ENCODE data around the gene PEX1. TPM values are rescaled to one million over a fixed set of nuclear protein-coding genes. Genes with fewer than 3 reads are reported as not detected.

The PEX1 gene
- polyA plus RNA-seq, 2 of the 4 experiments (the other 2 are of a cell fraction), result 8.8 to 23.2 TPM

- ChIA-PET CTCF (no interaction called here), POLR2A (interaction anchor here (1.4 kb wide), 1 partner anchor 11 kb away, joined by 12 read pairs; the partner anchor contains the start of genes PEX1 and RBM48)
- FAIRE-seq (no peak), DNase-seq (ENCODE audit: low read depth in 1 of 2, low spot score in 1 of 2) (no peak), ATAC-seq (no peak)
- WGBS (ENCODE audit: missing lambda C conversion rate), result 81% methylated on average over 3 of the region's 3 CpGs
- no peak overlapping the region for H3K27ac ChIP-seq
- H3K4me2 ChIP-seq, result no peak overlapping the region
- H3K4me3 ChIP-seq, result no peak overlapping the region
- no peaks in the 10 kb centered on the region for H3K9me3 ChIP-seq
- no peak for TF ChIP-seq NPAS2 (CRISPR knock-in tag; IDR thresholded peaks at IDR 0.05; ENCODE audit: borderline replicate concordance)
- TF ChIP-seq MYC (IDR thresholded peaks at IDR 0.05; ENCODE audit: borderline replicate concordance, low read length), result no peak
- TF ChIP-seq USF2 (IDR thresholded peaks at IDR 0.05), result no peak
- no peak for TF ChIP-seq NR3C1 (IDR thresholded peaks at IDR 0.05)
- no peak for TF ChIP-seq FOSL2 (IDR thresholded peaks at IDR 0.05)
- TF ChIP-seq FOSL2 (CRISPR knock-in tag; IDR thresholded peaks at IDR 0.05), result no peak
- no peak for TF ChIP-seq ZNF302 (CRISPR knock-in tag; IDR thresholded peaks at IDR 0.05)
- TF ChIP-seq RFX5 (IDR thresholded peaks at IDR 0.05), result no peak
- TF ChIP-seq KDM5A (IDR thresholded peaks at IDR 0.05), result no peak
- no peak for TF ChIP-seq RCOR1 (IDR thresholded peaks at IDR 0.05; ENCODE audit: low read depth, low read length)
- no peak for TF ChIP-seq RNF2 (IDR thresholded peaks at IDR 0.05; ENCODE audit: borderline replicate concordance, low read depth)
- TF ChIP-seq HMGXB4 (CRISPR knock-in tag; IDR thresholded peaks at IDR 0.05; ENCODE audit: borderline replicate concordance), result no peak
- TF ChIP-seq ZC3H11A (IDR thresholded peaks at IDR 0.05), result no peak
- TF ChIP-seq ESRRA (IDR thresholded peaks at IDR 0.05; ENCODE audit: borderline replicate concordance, low read length), result no peak
- TF ChIP-seq FOSB (CRISPR knock-in tag; IDR thresholded peaks at IDR 0.05), result no peak
- no peak for TF ChIP-seq MAZ (IDR thresholded peaks at IDR 0.05; ENCODE audit: borderline replicate concordance, low read depth, low read length)
- no peak for TF ChIP-seq CHD2 (IDR thresholded peaks at IDR 0.05; ENCODE audit: low read length, partially characterized antibody)
- TF ChIP-seq BHLHE40 (IDR thresholded peaks at IDR 0.05; ENCODE audit: low read depth, low read length), result no peak
- TF ChIP-seq TFCP2L1 (CRISPR knock-in tag; IDR thresholded peaks at IDR 0.05), result no peak
- TF ChIP-seq, protein P1, sequence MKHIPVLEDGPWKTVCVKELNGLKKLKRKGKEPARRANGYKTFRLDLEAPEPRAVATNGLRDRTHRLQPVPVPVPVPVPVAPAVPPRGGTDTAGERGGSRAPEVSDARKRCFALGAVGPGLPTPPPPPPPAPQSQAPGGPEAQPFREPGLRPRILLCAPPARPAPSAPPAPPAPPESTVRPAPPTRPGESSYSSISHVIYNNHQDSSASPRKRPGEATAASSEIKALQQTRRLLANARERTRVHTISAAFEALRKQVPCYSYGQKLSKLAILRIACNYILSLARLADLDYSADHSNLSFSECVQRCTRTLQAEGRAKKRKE (CRISPR knock-in tag; IDR thresholded peaks at IDR 0.05; ENCODE audit: low read depth), result no peak
- H3K4me1 ChIP-seq, result no peaks in the 10 kb centered on the region
These were observed 10.7 kb downstream of the PEX1 start for GRCh38 chr7:92517631-92518030.

DNA sequence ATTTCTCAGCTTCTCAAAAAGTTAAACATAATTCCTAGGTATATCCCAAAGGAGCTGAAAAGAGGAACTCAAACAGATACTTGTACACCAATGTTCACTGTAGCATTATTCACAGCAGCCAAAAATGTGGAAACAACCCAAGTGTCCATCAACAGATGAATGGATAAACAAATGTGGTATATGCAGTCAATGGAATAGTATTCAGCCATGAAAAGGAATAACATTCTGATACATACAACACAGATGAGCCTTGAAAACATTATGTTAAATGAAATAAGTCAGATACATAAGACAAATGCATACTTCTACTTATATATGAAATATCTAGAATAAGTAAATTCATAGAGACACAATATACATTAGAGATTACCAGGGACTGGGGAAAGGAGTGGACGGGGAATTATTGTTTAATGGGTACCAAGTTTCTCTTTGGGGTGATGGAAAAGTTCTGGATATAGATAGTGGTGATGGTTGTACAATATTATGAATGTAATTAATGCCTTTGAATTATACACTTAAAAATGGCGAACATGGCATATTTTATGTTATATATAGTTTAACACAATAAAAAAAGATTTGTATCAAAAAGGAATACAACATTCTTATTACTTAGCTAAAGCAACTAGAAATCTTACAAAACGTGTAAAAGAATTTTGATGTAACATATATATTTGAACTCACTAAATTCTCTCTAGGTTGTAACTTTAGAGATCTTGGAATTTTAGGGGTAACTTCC, 15.0 kb downstream of the PEX1 start:
- no peak for FAIRE-seq
- no peak overlapping the region for H3K4me3 ChIP-seq
- no peak for TF ChIP-seq NFE2L2 (conservative IDR thresholded peaks at IDR 0.05; ENCODE audit: low read length)
- TF ChIP-seq E2F6 (IDR thresholded peaks at IDR 0.05; ENCODE audit: borderline replicate concordance, low read depth), result no peak
- TF ChIP-seq USF2 (IDR thresholded peaks at IDR 0.05), result no peak
- TF ChIP-seq, protein P1 (CRISPR knock-in tag; IDR thresholded peaks at IDR 0.05; ENCODE audit: low read depth), result no peak
- TF ChIP-seq FOSB (CRISPR knock-in tag; IDR thresholded peaks at IDR 0.05), result no peak
- TF ChIP-seq RAD21 (conservative IDR thresholded peaks at IDR 0.05 in 1 of 2, IDR thresholded peaks at IDR 0.05 in 1 of 2), result no peak
- no peak for TF ChIP-seq POLR2AphosphoS2 (conservative IDR thresholded peaks at IDR 0.05; ENCODE audit: low read length)
- TF ChIP-seq RFX5 (IDR thresholded peaks at IDR 0.05), result no peak
- TF ChIP-seq PHF8 (IDR thresholded peaks at IDR 0.05; ENCODE audit: borderline replicate concordance, low read depth), result no peak
- no peak for TF ChIP-seq ZNF302 (CRISPR knock-in tag; IDR thresholded peaks at IDR 0.05)
- TF ChIP-seq GATA3 (IDR thresholded peaks at IDR 0.05; ENCODE audit: borderline replicate concordance), result no peak
- TF ChIP-seq ZSCAN20 (CRISPR knock-in tag; IDR thresholded peaks at IDR 0.05), result no peak
- no peak for TF ChIP-seq HMGXB4 (CRISPR knock-in tag; IDR thresholded peaks at IDR 0.05; ENCODE audit: borderline replicate concordance)
- ChIA-PET CTCF (interaction anchor here (1.1 kb wide), 1 partner anchor 15 kb away, joined by 5 read pairs; the partner anchor contains the start of genes PEX1 and RBM48), POLR2A (interaction anchor here (1.8 kb wide), 1 partner anchor 15 kb away, joined by 4 read pairs; the partner anchor contains the start of gene RBM48)
- ATAC-seq, result no peak
- no peaks in the 10 kb centered on the region for H3K9me3 ChIP-seq
- H3K27ac ChIP-seq, result no peak overlapping the region
- 45% methylated on average over 3 of the region's 3 CpGs for WGBS (ENCODE audit: missing lambda C conversion rate)
- H3K4me2 ChIP-seq, result no peak overlapping the region
- no peak for DNase-seq (ENCODE audit: low read depth in 1 of 2, low spot score in 1 of 2)
- no peaks in the 10 kb centered on the region for H3K4me1 ChIP-seq

All from A549 (cell line).